HG02840 (cell line): Measurements from ENCODE around the gene PRAMEF26.
"Not testable (repeated sequence)": the region's sequence is repeated elsewhere in the genome, so short reads cannot be mapped to it uniquely, and the experiment has no call there.

Experiments used
- ATAC-seq: cut with Tn5 transposase; IDR thresholded peaks from one replicate; pipeline ENCODE4 v1.9.1; 2021; ENCODE audit warnings: mild to moderate bottlenecking, moderate library complexity, moderate number of reproducible peaks; ENCODE audit not compliant: unreplicated experiment, low FRiP score

Gene PRAMEF26

GRCh38 chr1:13155909-13156308, at the start of gene PRAMEF26:
Gene PRAMEF26, minus strand, starts transcription at chr1:13156009. Its CDS starts 2,914 bp downstream, at chr1:13153095.
- ATAC-seq, result not testable (repeated sequence)

- not testable (repeated sequence) for ATAC-seq
These were observed 45.5 kb upstream of the PRAMEF26 start, which contains the start of gene PRAMEF13 for GRCh38 chr1:13201309-13201708. Gene PRAMEF13, minus strand, starts transcription at chr1:13201409. Its CDS starts 1,820 bp downstream, at chr1:13199589.

GRCh38 chr1:13171548-13171947, 15.7 kb upstream of the PRAMEF26 start, which contains the start of gene PRAMEF9:
Gene PRAMEF9, plus strand, starts transcription at chr1:13171848. Its CDS starts 3,433 bp downstream, at chr1:13175281.
- not testable (repeated sequence) for ATAC-seq

GRCh38 chr1:13165531-13165930, 9.7 kb upstream of the PRAMEF26 start, which contains the start of gene HNRNPCL4:
Gene HNRNPCL4, minus strand, starts transcription at chr1:13165631. Its CDS starts 164 bp downstream, at chr1:13165467.
- ATAC-seq, result not testable (repeated sequence)

DNA sequence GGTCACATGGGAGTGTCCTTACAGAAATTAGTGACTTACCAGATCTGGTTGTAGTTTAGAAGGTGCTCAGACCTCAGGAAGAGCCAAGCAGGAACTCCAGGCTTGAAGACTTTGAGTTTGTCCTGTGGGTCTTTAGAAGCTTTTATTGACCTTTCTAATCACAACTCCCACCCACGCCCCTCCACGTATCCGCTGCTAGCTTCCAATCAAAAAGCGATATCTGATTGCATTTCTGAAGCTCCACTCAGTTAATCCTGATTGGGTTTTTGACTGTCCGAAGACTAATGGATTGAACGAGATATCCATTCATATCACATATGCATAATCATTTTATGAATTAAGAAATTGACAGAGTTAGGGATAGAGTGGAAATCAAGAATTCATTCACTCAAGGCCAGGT, 39.1 kb downstream of the PRAMEF26 start, which contains the start of gene HNRNPCL2:
TSS of gene HNRNPCL2 (minus strand) at position 101 of the 400 bp plus-strand sequence. CDS start 454 bp downstream, outside the sequence.
- not testable (repeated sequence) for ATAC-seq
